T-helper 1 cell treated with Interleukin-12 subunit alpha and Interleukin-12 subunit beta and Interleukin-4 antibody, amounts not matched to agents 30 ng/mL and 1 ng/mL, for 36 hours (primary cell): ENCODE results near the gene FHAD1. TPM values are rescaled to one million over a fixed set of nuclear protein-coding genes. Genes with fewer than 3 reads are reported as not detected.
"Not testable (repeated sequence)": the region's sequence is repeated elsewhere in the genome, so short reads cannot be mapped to it uniquely, and the experiment has no call there.

Experiments used
- intact Hi-C: fragments of 100-400 bp; cut with micrococcal nuclease; formaldehyde crosslinking; loops from one replicate; pipeline ENCODE4 v1.15.1; 2024
- total RNA-seq: library from RNA; stranded (reverse); gene quantifications from 2 replicates; pipeline ENCODE4 v1.2.3, GENCODE V29; 2022

Gene FHAD1
- total RNA-seq, 1 donor from 2014 or later, result not detected

GRCh38 chr1:15428815-15429435 is 181.9 kb downstream of the FHAD1 start:
- intact Hi-C loops, result no loop called here

- intact Hi-C loops, result loop anchor here (2.0 kb wide), 2 partner anchors 13 to 21 kb away; partner anchors contain the start of gene EFHD2
Observed at GRCh38 chr1:15429701-15430149, 182.7 kb downstream of the FHAD1 start.

- intact Hi-C loops, result loop anchor here (1.0 to 2.0 kb wide), 4 partner anchors 14 to 303 kb away; partner anchors contain the start of gene EFHD2
Observed at GRCh38 chr1:15430787-15431570, 184.0 kb downstream of the FHAD1 start.

GRCh38 chr1:15431571-15431948 is 184.5 kb downstream of the FHAD1 start:
- intact Hi-C loops, result loop anchor here (1.0 to 2.0 kb wide), 4 partner anchors 15 to 303 kb away; partner anchors contain the start of gene EFHD2

GRCh38 chr1:15432324-15432723 is 185.3 kb downstream of the FHAD1 start:
- intact Hi-C loops, result no loop called here

- intact Hi-C loops, result no loop called here
Observed at GRCh38 chr1:15433471-15433870, 186.4 kb downstream of the FHAD1 start.

- intact Hi-C loops, result not testable (repeated sequence)
Observed at GRCh38 chr1:15434739-15435138, 187.7 kb downstream of the FHAD1 start.

- intact Hi-C loops, result no loop called here
Observed at GRCh38 chr1:15435239-15436077, 188.4 kb downstream of the FHAD1 start.

- intact Hi-C loops, result no loop called here
Observed at GRCh38 chr1:15436881-15437442, 189.9 kb downstream of the FHAD1 start.

GRCh38 chr1:15439325-15439724 is 192.3 kb downstream of the FHAD1 start:
- intact Hi-C loops, result no loop called here

GRCh38 chr1:15440357-15440756 is 193.3 kb downstream of the FHAD1 start:
- intact Hi-C loops, result no loop called here

- intact Hi-C loops, result no loop called here
Observed at GRCh38 chr1:15441247-15441646, 194.2 kb downstream of the FHAD1 start.

- intact Hi-C loops, result no loop called here
Observed at GRCh38 chr1:15442119-15442518, 195.1 kb downstream of the FHAD1 start.

GRCh38 chr1:15442759-15443158 is 195.7 kb downstream of the FHAD1 start:
- intact Hi-C loops, result no loop called here

- intact Hi-C loops, result no loop called here
Observed at GRCh38 chr1:15443281-15443680, 196.3 kb downstream of the FHAD1 start.

GRCh38 chr1:15444468-15445389 is 197.7 kb downstream of the FHAD1 start:
- intact Hi-C loops, result no loop called here

- intact Hi-C loops, result no loop called here
Observed at GRCh38 chr1:15445390-15446122, 198.5 kb downstream of the FHAD1 start.

GRCh38 chr1:15446212-15446611 is 199.2 kb downstream of the FHAD1 start:
- intact Hi-C loops, result no loop called here
